Activated CD4-positive, alpha-beta T cell treated with anti-CD3 and anti-CD28 coated beads for 1 hour (primary cell): ENCODE measurements around the gene LRRC4C.

ENCODE experiments used
- DNase-seq: peaks from one replicate; pipeline ENCODE4 v3.0.0-alpha.2; 2020

Gene LRRC4C

DNA sequence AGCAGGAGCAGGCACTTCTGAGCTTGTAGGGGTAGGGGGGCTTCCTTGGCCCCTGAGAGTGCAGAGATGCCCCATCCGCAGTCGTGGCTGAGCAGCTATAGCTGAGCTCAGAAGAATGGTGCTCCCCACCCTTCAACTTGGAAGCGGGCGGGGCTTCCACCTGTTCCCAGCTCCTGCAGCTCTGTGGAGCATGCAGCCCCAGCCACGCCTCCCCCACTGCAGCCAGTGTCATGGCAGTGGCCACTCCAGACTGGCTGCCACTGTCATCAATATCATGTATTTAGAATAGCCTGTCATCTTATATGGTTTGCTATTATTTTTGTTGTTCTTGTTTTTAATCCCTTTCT lies 213.1 kb downstream of the LRRC4C start:
- DNase-seq, result no peak

DNA sequence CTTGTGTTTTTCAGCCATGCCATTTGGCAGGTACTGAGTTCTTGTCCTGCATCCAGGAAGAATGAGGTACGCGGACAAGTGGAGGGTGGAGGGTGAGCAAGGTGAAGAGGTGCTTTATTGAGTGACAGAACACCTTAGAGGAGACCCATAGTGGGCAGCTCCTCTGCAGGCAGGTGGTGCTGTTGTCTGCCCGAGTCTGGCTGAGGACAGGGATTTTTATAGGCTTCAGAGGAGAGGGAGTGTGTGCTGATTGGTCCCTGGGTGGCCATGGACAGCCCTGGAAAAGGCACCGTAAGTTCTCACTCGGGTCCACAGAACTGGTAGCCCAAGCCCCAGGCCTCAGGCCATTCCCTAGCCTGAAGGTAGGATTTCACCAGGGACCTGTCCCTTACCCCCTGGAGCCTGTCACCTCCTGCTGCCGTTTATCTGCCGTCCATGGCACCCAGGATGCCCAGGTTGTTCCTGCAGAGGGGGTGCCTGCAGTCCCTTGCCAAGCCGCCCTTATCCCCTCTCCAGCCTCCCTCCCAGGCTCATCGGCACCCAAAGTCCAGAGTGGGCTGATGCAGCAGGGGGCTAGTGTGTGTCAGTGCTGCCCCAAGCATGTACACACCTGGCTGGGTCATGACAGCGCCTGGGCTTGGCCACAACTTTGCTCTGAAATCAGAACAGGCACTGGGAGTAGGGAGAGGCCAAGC lies 213.6 kb downstream of the LRRC4C start:
- no peak for DNase-seq

DNA sequence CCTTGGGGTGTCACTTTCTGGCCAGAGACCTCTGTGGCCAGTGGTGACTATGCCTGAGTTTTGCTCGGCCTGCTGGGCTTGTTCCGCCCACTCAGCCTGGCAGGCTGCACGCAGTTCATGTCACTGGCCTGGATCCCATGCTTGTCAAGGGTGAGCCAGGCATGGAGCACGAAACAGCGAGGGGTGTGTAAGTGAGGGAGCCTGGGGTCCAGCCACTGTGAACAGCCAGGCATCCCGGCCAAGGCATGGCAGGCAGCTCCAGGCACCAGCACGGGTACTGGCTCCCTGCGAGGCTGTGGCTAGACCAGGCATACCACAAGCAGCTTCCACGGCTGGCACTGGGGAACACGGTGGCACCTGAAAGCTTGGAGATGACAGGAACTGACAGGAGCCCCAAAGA lies 214.3 kb downstream of the LRRC4C start:
- DNase-seq, result no peak

DNA sequence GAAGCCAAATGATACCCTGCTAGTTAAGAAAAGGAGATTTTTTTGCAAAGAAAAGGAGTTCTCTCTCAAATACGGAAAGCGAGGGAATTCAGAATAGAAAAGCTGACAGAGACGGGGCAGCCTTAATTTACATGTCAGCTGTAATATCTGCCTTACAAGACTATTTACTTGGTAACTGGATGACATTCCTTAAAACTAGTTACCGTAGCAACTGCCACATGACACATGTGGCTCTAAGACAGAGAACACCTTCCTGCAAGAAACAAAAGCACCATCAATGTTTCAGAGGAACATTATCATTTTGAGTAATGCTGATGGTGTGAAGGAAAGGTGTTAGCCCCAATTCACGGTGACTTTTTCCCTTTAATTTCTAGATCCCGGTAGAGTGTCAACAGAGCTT lies 222.1 kb downstream of the LRRC4C start:
- no peak for DNase-seq

DNA sequence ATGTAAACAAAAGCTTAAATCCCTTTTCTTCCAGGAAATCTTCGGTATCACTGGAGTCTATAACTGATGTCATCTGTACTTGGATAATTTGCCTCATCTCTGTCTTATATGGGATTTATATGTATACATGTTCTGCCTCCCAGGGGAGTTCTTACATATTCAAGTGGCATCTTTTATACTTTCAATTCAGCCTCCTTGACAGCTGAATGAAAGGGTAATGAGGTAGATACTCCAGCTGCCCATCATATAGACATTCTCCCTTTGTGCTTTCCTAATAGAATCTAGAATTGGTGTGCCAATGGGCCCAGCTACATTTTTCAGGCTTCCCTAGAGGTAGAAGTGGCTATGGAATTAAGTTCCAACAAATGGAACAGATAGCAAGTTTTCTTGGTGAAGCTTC lies 223.8 kb downstream of the LRRC4C start:
- DNase-seq, result no peak

DNA sequence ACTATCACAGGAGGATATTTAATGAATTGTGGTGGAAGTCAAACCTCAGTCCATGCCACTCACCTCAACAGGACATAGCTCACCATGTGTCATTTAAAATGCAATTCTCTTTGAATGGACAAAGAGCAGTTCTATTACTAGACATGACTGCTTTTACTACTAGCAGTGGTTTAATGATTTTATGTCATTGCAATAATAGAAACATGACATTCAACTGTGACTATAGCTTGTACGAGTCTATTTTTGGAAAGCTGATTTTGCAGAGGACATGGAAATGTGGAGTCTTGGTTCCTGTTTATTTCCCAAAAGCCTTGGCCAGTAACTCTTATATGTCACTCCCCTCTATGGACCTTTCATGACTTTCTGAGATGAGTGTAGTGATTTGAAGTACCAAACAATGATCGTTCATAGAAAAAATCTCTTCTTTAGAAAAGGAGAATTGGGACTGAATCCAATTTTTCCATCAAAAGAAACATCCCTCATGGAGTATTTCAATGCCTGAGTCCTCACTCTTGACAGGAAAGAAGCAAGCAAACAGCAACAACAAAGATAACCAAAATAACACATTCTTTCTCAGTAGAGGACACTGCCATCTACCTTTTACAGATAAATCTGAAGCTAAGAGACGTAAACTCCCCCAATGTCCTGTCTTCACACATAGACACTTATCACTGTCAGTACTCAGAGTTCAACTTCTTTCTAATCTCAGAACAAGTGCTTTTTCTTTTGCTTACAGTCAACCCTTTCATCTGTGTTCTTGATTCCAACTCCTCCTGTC lies 233.4 kb downstream of the LRRC4C start:
- no peak for DNase-seq

DNA sequence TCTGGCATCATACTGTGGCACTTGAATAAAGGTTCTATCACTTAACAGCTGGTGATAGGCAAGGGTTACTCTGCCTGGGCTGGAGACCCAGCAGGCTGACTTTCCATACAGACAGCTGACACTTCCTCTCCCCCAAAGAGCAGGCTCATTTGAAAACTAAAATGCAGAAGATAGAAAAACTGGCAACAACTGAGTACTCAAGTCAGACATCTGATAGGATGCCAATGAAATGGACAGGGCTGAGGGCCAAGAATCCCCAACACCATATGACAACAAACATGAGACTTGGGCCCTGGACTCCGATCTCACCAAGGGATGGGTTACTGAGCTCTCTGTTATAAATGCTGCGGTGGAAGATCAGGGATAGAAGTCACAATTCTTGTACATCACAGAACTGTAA lies 237.2 kb downstream of the LRRC4C start:
- no peak for DNase-seq

DNA sequence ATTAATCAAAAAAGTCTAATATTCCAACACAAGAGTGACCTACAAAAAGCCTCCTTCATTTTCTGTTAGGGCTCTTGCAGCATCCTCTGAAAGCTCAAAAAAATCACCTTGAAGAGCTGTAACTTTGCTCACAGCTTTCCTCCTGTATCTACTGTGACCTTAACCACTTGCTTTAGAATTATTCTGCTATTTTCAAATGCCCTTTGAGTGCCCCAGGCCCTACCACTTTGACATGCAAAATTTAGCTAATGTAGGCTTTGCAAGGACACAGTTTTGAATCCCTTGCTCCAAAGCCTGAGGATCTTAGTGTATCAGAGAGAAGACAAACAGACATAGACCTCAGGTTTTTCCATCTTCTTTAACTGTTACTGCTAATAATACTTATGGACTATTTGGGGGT lies 253.1 kb downstream of the LRRC4C start:
- DNase-seq, result no peak

DNA sequence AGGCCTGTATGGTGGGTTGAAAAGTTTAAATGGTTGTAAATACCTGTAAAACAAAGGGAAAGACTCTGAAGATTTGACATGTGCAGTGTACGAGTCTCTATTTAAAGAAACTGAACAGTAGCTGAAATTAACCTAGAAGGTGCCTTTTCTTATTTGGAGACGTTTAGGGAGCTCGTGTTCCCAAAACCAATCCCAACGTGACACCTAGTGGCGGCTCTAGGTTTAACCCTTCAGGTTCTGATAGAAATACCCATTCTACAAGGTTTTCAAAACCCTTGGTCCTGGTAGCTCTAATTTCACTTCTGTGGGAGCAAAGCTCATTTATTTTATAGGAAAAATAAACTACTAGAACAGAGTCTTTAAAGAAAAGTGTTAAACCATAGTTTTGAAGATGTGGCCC lies 258.3 kb downstream of the LRRC4C start:
- no peak for DNase-seq

DNA sequence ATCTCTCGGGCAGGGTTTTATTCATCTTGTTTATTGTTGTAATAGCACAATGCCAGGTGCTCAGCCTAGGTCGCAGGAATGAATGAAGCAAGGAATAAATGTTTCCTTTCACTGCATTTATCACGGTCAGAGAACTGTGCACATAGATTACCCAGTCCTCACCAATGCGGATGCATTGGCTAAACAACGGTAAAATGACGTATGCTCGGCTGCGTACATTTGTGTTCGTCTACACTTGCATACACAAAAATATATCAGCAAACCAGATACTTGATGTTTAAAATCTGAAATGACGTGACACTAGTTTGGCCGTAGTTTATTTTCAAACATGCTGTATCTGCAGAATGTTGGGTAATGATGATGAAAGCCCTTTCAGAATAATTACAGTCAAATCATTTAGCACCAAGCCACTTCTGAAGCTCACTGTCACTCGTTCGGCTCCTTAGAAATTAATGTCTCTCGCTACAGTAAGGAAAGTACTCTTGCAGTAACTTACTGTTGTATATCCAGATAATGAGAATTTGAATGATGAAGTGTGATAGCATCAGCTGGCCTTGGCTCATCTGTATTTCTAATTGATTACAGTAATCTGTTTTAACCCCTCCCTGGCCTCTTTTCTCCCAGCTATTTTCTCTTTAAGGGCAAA lies 268.9 kb downstream of the LRRC4C start:
- DNase-seq, result no peak

DNA sequence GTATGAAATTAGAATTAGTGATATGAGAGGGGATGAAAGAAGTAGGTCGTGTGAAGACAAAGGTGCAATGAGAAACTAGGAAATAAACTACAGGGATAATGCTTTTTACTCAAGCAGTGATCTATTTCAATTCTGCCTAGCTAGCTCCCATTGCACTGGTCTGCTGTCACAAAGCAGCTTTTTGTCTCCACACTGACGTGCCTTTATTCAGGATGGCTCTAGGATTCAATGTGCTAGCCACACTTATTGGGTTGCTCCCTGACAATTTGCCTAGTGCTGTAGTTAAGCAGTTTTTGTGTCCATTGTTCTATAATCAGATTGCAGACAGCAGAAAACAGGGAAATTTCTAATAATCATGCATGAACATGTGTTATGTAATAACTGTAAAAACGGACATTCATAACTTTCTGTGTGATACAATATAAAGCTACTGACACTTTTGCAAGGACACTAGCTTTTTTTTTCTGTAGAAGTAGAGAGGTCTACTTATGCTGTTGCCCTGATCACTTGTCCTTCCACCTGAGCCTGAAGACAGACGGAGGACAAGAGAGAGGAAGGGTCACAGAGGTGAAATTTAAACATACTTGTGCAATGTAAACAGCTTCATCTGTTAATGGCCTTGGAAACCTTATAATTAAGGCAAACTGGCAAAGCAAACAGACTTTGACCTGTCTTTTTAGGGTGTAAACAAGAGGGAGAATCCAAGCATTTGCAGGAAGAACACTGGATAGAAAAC lies 269.6 kb downstream of the LRRC4C start:
- no peak for DNase-seq

DNA sequence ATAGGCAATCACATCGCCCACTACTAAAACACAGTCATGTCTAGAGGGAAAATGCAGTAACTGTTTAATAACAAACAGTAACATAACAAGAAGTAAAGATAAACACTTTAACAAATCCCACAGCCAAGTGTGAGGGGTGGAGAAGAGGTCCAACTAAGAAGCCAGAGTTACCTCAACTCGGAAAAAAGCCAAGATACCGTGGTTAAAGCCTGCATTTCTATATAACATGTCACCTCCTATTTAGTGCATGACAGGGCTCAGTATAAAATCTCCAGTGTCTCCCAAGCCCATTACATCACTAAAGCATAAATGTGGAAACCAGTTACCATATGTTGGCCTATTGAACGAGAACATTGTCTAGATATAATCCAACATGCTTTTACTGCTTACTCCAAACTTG lies 281.7 kb downstream of the LRRC4C start:
- no peak for DNase-seq

DNA sequence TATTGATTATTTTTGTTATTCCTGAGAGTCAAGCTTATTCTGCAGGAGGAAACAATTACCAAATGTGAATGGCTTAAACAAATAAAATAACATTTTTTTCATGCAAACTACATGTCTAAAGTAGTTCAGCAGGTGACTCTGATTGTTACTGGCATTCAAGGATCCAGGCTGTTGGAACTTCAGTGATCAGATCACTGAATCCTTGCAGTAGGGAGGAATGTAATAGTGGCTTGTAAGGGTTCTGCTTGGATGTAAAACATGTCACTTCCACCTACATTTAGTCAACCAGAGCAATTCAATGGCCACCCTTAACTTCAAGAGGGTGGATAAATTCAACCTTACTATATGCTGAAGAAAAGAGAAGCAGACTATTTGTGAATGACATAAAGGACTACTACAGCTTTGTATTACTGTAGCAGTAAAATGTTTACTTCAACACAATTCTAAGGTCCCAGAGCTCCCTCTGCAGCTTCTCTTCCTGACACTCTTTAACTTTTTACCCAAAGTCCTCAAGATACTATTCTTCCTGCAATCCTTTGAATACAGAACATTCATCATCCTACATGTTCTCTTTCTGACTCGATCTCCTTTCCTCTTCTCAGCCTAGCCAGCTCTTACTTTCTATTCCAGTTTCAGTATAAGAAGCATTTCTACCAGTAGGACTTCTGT lies 284.0 kb downstream of the LRRC4C start:
- DNase-seq, result no peak

DNA sequence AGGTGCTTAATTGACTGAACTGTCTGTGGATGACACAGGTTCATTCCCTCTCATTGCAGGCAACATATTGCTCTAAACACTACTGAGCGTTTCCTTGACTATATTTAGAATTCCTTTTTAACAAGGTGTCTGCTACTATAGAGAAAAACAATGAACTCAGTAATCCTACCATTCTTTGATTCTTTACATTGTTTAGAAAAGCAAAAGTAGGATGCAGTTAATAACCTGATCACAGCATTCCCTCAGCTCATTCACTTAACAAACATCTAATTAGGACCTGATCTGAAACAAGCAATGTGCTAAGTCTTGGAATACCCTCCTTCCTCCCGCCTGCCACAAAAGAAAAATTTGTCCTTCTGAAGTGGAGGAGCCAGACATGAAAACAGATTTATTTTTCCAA lies 313.1 kb downstream of the LRRC4C start:
- DNase-seq, result no peak

DNA sequence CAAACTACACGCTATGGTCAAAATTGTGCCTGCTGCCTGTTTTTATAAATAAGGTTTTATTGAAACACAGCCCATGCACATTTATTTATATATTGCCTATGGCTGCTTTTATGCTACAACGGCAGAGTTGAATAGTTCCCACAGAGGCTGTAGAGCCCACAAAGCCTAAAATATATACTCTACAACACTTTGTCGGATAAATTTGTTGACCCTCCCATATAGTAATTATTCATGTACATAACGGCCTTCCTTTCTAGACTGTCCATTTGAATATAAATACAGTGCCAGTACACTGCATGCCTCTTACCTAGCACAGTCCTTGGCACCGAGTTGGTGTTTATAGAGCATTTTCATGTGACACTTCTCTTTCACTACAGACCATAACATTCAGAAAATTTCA lies 314.0 kb downstream of the LRRC4C start:
- no peak for DNase-seq

DNA sequence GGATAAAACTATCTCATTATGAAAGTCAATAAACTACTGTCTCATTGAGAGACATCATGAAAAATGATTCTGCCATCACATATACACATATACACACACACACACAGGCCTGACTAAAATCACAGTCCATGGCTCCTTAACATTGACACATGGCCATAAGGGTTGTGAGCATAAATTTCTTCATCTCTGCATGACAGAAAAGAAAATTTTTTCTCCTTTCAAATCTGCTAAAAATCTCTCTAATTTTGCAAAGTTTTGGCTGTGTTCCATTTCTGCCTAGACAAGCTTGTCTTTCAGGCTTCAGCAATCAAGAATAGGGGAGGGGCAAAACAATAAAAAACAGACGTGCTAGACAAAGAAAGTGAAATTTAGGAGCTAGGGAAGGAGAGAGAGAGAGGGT lies 324.5 kb downstream of the LRRC4C start:
- no peak for DNase-seq

DNA sequence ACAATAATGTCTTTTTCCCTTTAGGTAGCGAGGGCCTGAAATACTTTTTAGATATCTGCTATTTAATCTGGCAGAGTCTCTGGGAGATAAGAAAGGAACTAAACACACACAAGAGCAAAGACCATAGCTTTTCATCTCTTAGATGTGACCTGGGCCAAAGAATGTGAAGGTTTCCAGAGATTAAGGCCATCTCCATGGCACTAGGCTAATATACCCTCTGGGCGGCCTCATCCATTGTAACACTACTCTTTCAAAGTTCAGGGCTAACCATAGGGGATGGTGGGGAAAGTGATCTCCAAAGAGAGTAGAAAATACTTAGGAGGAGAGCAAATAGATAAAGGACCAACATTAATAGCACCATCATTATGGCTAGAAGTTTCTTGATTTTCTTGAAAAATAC lies 326.4 kb downstream of the LRRC4C start:
- DNase-seq, result no peak

DNA sequence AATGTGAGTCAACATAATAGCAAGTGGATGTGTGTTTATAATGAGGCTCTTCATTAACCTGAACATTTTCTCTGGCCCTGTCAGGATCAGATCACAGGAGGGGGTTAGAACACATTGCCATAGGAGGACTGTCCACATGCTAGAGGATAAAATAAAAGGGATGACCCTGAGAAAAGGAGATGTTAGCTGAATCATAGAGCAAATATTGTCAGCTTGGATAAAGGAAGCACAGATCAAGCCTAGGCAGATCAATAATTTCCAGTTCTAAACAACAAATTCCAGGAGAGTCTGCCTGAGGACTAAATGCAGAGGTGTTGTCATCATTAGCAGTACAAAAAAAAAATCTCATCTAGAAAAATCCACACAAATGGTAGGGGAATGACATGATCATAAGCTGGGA lies 337.9 kb downstream of the LRRC4C start:
- no peak for DNase-seq

DNA sequence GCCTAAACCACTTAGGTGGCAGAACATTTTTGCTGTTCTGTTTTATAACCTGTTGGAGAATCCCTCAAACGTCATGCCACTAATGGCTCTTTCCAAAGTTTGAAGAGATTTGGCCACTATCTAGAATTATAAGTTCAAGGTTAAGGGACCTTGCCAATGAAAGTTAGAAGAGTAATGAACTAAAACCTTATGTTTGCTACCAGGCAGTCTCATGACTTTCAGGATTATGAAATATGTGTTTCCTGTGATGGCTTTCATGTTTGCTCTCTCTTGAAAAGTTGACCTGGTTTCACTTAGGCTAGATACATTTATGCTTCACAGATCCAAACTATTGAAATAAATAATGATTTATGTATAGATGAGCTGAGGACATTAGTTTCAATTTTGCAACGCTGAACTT lies 340.0 kb downstream of the LRRC4C start:
- DNase-seq, result no peak

DNA sequence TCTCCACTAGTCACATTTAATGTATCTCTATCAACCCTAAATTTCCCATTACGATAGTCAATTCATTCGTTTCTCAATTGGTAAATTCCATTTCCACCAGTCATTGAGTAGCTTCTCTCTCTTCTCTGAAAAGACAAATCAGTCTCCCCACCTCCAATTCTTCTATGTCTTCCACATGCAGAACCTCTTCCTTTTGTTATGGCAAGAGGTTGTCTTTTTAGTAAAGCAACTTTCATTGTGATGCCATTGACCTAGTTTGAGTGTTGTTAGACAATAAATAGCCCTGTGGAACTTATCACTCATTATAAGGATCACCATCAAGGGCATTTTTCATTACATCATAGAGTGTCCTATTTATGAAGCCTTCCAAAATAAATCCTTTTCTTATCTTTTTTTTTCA lies 340.9 kb downstream of the LRRC4C start:
- no peak for DNase-seq

DNA sequence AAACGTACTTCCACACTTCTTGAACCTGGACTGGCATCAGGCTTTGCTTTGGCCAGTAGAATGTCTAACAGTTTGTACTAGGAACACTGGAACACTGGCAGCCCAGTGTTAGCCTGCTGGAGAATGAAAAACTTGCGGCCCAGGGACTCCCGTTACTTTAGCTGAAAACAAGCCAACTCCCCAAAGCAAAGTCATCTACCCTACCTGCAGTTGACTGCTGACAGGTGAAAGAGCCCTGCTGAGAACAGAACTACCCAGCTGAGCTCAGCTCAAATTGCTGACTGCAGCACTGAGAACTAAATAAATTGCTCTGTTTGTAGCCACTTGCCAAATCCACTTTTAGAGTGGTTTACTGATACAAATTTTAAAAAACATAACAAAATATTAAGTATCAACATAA lies 342.5 kb downstream of the LRRC4C start:
- no peak for DNase-seq

DNA sequence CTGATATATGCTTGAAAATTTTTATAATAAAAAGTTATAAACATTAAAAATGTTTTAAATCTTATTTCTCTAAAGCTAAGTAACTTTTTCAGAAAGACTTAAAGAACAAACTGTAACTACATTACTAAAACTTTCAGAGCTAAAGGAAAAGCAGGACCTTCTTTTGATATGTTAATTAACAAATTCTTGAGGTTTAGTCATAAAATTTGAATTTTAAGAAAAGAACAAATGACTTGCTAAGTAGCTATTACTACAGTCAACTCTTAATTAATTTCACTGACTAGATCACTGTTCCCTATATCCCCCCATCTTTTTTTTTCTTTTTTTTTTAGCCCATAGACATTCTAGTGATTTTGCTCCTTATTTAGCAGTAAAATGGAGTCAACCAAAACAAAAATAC lies 344.4 kb downstream of the LRRC4C start:
- DNase-seq, result no peak

DNA sequence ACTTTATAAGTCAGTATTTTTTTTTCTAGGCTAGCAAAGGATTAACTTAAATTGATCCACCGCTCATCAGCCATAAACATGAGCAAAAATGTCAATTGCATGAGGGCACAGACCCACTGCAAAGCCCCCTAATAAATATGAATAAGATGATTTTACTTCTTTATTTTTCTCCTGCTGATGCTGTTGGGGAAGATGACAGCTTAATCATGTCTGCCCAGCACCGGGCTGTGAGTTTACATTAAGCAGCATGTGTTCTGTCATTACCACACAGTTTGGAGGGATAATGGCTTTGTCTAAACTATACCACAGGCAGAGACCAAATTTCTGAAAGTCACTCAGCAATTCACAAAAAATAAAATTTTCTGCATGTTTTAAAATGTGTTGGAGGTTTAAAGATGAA lies 346.3 kb downstream of the LRRC4C start:
- no peak for DNase-seq
